GM19397 (cell line): ENCODE data around the gene RBCK1.

Source experiments
- ATAC-seq: cut with Tn5 transposase; IDR thresholded peaks from one replicate; pipeline ENCODE4 v1.9.1; 2021; ENCODE audit warnings: mild to moderate bottlenecking, moderate library complexity; ENCODE audit not compliant: unreplicated experiment

The RBCK1 gene

DNA sequence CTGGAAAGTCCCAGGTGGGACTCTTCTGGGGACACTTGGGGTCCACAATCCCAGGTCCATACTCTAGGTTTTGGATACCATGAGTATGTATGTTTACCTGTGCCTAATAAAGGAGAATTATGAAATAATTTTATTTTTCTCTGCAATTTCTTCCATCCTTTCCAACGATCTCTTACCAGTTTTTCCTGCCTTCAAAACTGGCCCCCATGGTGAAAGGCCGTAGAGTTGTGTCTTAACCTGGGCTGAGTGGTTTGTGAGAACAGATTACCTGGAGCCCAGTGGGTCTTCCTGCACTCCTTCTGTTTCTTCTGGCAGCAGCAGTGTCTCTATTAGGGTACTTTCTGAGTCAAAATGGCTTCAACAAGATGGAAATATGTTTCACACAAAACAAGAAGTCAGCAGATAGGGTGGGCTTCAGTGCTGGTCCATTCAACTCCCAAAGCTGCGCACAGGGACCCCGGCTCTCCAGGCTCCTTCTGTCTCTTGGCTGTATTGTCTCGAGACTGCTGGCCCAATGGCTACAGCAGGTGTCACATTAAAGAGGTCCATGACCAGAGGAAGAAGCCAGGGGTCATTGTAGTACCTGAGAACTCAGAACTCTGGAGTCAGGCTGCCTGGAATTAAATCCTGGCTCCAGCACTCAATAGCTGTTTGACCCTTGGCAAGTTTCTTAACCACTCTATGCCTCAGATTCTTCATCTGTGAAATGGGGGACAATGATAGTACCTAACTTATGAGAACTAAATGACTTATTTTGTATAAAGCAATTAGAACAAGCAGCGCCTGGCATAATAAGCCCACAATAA lies 10.5 kb upstream of the RBCK1 start:
- ATAC-seq, result no peak

DNA sequence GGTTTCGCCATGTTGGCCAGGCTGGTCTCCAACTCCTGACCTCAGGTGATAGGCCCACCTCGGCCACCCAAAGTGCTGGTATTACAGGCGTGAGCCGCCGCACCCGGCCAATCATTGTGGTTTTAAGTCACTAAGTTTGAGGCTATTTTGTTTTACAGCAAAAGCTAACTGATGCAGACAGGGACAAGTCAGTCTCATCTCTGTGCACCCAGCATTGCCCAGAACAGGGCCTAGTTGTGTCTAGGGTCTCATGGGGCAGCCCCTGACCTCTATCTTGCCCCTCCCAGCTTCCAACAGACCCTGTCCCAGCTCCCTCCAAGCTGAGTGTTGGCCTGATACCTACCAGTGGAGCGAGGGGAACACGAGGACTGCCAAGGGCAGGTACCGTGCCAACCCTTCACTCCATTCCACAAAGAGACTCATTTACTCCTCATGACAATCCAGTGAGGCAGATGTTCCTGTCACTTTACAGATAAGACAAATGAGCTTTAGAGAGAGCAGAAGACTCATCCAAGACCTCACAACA lies 8.9 kb upstream of the RBCK1 start:
- ATAC-seq, result no peak

DNA sequence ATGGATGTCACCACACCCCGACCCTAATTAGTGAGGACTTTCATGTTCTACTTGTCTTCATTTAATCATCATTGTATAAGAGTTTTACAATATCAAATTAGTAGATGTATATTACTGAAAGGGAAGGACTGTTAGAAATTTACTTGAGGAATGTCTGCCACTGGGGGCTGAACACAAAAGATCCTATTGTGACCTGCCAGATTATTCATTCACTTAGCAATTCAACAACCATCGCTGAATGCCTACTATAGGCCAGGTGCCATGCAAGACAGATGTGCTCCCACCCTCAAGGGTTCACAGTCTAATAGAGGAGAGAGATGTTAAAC lies 8.0 kb upstream of the RBCK1 start:
- no peak for ATAC-seq

DNA sequence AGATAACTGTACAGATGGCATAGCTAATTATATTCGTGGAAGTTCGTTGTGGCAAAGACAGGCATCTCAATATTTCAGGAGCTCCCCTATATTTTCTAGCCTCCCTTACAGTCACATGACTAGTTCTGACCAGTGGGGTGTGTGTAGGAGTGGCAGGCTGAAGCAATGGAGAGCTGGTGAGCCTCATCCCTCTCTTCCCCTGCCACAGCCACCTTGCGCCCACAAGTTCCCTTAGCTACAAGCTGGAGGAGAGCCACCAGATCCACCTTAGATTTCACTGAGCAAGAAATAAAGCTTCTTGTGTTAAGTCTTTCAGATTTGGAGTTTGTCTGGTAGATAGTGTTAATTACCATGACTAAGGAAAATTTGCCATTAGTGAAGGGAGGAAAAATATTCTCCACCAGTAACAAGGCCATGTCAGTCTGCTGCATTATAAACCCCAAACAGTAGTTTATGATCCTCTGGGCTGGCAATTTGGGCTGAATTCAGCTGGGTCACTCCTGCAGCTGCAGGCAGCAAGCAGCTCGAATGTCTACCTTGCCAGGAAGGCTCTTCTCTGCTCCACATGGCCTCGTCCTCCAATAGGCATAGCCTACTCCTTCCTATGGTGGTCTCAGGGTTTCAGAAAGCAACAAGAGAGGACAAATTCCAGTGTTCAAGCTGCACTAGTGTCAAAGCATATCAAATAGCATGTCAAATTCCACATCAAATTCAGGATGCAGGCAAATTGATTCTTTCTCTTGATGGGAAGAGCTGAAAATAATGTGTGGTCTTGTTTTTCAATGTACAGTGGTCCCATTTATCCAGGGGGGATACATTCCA lies 7.4 kb upstream of the RBCK1 start:
- ATAC-seq, result no peak

DNA sequence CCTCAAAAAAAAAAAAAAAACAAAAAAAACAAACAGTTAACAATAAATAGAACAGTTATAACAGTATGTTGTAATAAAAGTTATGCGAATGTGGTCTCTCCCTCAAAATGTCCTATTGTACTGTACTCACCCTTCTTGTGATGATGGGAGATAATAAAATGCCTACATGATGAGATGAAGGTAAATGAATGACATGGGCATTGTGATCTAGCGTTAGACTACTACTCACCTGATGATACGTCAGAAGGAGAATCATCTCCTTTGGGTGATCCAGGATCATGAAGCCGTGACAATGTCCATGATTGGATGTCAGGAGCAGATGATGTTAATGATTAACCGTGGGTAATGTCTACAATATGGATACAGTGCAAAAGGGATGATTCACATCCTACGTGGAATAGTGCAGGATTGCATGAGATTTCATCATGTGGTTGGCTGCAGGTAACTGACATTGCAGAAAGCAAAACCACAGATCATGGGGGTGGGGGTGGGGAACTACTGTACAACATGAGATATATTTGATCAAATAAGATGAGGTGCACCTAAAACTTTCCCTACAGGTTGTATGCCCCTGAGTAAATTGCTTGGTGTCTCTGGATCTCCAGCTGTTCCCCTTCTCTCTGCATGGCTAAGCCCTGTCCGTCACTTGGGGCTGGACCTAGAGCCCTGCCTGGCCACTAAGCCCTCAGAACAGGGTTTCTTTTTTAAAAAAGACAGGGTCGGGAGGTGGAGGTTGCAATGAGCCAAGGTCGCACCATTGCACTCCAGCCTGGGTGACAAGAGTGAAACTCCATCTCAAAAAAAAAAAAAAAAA lies 6.2 kb upstream of the RBCK1 start:
- ATAC-seq, result no peak

DNA sequence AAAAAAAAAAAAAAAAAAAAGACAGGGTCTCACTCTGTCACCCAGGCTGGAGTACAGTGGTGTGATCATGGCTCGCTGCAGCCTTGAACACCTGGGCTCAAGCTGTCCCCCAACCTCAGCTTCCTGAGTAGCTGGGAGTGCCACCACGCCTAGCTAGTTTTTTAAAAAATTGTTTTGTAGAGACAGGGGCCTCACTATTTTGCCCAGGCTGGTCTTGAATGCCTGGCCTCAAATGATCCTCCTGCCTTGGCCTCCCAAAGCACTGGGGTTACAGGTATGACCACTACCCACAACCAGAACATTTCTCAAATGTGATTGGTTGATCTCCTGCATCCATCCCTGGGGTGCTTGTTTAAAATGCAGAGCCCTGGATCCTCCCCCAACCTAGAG lies 5.6 kb upstream of the RBCK1 start:
- no peak for ATAC-seq

DNA sequence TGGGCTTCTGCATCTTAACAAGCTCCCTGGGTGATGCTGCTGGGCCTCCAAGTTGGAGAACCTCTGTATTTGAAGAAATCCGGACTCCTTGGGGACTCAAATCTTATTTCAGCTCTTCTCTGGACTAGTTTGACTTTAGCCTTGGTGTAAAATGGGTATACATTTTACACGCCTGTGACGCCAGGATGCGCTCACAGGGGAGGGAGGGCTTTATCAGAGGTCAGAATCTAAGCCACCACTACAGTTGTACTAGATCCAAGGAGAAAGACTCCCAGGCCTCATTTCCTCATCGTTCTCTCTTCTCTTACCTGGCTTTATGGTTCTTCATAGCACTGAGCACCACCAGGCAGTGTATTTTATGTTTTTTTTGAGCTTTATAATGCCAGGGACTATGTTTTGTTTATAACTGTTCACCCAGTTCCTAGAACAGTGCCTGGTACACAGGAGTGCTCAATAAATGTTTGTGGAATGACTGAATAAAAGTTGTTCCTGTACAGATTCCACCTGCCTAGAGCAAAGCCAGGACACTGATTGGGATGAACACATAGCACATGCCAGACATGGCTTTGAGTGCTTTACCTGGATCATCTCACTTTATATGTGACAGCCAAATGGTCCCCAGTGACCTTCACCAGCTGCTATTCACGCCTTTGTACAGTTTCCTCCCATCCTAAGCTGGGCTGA lies 5.1 kb upstream of the RBCK1 start:
- ATAC-seq, result no peak

DNA sequence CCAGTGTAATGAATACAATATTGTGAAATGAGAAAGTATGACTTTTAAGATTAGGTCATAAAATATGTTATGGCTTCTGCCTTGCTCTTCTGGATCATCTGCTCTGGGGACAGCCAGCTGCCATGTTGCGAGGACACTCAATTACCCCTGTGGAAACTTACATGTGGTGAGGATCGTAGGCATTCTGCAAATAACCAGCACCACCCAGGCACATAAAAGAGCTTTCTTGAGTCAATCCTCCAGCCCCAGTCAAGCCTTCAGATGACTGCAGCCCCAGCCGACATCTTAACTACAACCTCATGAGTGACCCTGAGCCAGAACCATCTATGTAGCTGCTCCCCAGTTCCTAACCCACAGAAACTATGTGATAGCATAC lies 4.5 kb upstream of the RBCK1 start:
- no peak for ATAC-seq

DNA sequence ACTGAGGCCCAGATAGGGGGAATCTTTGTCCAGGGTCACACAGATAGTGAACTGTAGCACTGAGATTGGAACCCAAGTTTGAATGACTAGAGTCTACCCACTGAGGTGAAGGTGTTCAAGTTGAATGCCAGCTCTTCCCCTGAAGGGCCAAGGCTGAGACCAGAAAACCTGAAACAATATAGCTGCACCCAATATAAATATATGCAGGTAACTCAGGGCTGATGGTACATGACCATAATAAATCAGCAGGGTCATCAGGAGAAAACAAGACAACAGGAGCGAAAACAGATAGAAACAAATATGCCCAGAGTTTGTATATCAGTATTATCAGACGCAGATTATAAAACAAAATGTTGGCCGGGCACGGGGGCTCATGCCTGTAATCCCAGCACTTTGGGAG lies 4.0 kb upstream of the RBCK1 start:
- no peak for ATAC-seq

DNA sequence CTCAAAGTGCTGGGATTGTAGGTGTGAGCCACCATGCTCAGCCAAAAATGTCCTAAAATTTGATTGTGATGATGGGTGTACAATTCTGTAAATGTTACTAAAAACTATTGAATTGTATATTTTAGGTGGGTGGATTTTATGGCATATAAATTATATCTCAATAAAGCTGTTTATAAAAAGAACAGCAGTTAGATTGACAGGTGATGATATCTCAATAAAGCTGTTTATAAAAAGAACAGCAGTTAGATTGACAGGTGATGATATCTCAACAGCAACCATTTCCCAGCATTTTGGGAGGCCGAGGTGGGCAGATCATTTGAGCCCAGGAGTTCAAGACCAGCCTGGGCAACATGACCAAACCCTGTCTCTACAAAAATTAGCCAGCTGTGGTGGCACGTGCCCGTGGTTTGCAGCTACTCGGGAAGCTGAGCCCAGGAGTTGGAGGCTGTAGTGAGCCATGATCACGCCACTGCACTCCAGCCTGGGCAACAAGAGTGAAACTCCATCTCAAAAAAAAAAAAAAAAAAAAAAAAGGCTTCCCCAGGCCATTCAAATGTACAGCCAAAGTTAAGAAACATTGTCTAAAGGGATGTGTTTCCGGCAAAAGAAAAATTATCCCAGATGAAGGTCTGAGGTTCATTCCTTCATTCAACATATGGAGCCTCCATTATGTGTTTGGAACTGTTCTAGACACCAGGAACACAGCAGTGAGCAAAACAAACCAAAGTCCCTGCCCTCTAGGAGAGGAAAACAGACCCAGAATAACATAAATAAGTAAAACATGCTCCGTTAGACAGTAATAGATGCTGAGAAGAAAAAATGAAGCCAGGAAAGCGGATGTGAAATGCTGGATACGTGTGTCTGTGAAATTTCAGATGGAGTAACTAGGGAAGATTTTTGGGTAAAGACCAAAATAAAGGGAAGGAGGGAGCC lies 1.6 kb upstream of the RBCK1 start:
- ATAC-seq, result no peak

DNA sequence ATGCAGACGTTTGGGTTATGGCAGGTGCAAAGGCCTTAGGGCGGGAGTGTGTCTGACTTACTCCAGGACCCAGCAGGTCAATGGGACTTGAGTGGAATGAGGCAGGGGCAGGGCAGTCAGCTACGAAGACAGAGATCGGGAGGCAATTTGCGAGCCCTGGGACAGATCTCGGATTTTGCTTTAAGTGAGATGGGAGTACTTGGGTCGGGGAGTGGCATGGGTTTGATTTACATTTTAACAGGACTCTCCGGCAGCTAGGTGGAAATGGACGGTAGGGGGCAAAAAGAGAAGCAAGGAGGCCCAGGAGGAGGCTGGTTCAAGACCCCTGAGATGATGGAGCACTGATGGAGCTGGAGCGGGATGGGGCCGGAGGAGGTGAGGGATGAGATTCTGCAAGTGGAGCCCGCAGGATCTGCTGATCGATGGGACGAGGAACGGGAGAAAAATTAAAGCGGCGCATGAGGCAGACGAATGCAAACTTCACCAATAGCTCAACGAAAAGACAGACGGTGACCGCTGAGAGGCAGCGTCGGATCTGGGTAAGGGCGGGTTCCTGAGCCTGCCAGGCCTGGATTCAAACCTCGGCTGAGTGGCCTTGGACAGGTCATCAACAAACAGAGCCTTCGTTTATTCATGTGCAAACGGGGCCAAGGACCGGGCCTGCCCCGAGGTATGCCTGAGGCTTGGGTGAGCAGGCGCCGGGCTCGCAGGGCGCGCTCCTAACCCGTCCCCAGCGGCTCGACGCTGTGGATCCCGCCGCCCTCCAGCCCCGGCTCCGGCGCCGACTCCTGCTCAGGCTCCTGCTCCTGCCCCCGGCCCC lies 756 bp upstream of the RBCK1 start:
- ATAC-seq, result peak; percentile 65

DNA sequence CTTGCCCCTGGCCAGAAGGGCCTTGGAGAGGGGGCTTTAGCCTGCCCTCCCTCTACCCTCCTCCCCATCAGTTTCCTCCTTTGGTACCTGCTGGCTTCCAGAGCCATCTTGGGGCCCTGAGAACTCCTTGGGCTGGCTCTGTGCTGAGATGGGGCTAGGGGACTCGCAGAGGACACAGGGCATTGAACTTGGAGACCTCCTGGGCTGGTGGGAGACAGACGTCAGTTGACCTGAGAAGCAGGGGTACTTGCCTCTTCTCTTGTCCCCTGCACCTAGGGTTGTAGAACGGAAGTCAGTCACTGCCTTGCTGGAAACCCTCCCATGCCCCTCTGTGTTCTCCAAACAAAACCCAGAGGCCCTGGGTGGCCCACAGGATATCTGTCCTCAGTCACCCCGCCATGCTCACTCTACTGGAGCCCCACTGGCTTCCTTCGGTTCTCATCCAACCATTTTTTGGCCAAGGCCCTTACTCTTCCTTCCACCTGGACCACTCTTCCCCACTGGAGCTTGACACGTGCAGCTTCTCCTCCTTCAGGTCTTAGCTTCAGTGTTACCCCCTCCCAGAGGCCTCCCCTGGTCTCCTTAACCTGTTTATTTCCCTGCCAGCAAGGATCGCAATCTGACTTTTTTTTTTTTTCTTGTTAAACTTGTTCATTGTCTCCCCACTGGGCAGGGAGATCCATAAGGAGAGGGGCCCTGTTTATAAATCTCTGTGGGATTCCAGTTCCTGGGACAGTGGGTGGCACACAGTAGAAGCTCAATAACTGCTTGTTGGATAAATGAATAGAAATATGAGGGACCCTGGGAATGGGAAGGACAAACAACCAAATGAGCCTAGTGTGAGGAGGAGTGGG lies 971 bp downstream of the RBCK1 start:
- peak; percentile 14 for ATAC-seq

DNA sequence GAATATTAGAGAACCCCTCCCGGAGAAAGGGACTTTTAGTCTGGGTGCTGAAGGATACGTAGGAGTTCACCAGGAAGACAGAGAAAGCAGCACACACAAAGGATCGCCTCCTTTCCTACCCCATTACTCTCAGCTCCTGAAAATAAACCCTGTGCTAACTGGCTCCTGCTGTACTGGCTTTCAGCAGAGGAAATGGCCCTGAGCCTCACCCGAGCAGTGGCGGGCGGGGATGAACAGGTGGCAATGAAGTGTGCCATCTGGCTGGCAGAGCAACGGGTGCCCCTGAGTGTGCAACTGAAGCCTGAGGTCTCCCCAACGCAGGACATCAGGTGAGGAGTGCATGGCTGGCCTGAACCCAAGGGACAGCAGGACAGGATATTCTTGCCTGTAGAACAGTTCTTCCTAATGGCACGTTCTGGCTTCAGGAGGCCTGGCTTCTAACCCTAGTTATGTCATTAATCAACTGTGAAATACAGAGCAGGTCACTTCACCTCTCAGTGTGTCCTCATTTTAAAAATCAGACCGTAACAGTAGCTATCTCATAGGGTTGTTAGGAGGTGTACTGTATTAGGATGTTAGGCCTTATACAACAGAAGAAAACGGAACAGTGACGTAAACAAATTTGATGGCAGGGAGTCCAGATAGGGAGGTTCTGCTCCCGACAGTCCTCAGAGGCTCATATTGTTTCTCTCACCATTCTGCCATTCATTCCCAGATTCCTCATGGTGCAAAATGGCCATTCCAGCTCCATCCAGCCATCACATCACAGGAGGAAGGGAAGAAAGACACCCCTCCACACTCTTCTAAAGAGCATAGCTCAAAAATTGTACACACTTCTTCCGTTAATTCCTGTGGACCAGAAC lies 1.8 kb downstream of the RBCK1 start:
- ATAC-seq, result no peak

DNA sequence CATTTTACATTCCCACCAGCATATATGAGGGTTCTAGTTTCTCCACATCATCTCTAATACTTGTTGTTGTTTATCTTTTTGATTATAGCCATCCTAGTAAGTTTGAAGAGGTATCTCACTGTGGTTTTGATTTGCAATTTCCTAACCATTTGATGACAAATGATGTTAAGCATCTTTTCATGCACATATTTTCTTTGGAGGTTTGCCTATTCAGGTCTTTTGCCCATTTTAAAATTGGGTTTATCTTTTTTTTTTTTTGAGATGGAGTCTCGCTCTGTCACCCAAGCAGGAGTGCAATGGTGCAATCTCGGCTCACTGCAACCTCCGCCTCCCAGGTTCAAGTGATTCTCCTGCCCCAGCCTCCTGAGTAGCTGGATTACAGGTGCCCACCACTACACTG lies 4.0 kb downstream of the RBCK1 start:
- no peak for ATAC-seq

DNA sequence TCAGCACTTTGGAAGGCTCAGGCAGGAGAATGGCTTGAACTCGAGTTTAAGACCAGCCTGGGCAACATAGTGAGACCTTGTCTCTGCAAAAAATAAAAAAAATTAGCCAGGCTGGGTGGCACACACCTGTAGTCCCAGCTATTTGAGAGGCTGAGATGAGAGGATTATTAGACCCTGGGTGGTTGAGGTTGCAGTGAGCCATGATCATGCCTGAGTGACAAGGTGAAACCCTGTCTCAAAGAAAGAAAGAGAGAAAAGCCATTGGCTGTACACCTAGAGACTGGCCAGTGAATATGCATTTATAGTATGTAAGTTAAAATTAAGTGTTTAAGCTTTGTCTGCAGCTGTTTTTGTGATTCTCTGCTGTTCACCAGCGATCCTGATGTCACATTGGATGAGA lies 6.1 kb downstream of the RBCK1 start:
- no peak for ATAC-seq

DNA sequence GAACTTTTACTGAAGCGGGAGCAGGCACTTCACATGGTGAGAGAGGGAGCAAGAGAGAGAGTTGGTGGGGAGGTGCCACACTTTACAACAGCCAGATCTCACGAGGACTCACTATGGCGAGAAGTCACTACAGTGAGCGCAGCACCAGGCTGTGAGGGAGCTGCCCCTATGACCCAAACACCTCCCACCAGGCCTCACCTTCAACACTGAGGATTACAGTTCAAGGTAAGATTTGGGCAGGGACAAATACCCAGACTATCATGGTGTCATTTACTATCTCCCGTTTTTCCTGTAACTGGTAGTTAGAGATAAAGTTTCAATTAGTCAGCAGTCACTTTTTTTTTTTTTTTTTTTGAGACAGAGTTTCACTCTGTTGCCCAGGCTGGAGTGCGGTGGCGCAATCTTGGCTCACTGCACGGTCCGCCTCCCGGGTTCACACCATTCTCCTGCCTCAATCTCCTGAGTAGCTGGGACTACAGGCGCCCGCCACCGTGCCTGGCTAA lies 7.8 kb downstream of the RBCK1 start:
- ATAC-seq, result no peak
